Smooth muscle cell (in vitro differentiated cells): Measurements from ENCODE around the gene PIP5K1C. TPM values are rescaled to one million over a fixed set of nuclear protein-coding genes. Genes with fewer than 3 reads are reported as not detected.

Source experiments
- DNase-seq: peaks from one replicate; lab custom pipeline; 2025; ENCODE audit not compliant: unreplicated experiment; lab: John Stamatoyannopoulos, UW
- H2AFZ ChIP-seq: fragments of 200-600 bp; sonication (generic); 2 replicates; pipeline ENCODE4 v1.6.0; 2016; ENCODE audit warnings: antibody characterized with exemption, low read depth, mild to moderate bottlenecking
- H3F3A ChIP-seq: fragments of 200-600 bp; sonication (generic); 2 replicates; pipeline ENCODE4 v1.6.0; 2017; ENCODE audit warnings: antibody characterized with exemption, low read depth
- H3K27ac ChIP-seq: fragments of 200-600 bp; sonication (generic); 2 replicates; pipeline ENCODE4 v1.5.1; 2016; ENCODE audit warnings: low read depth, mild to moderate bottlenecking
- H3K27me3 ChIP-seq: fragments of 200-600 bp; sonication (generic); 2 replicates; pipeline ENCODE4 v1.6.1; 2016; ENCODE audit warnings: low read depth, mild to moderate bottlenecking
- H3K36me3 ChIP-seq: fragments of 200-600 bp; sonication (generic); 2 replicates; pipeline ENCODE4 v1.5.1; 2016; ENCODE audit warnings: low read depth
- H3K4me1 ChIP-seq: fragments of 200-600 bp; sonication (generic); 2 replicates; pipeline ENCODE4 v1.5.1; 2016; ENCODE audit warnings: low read depth
- H3K4me2 ChIP-seq: fragments of 200-600 bp; sonication (generic); 2 replicates; pipeline ENCODE4 v1.6.0; 2016; ENCODE audit warnings: mild to moderate bottlenecking
- H3K4me3 ChIP-seq: fragments of 200-600 bp; sonication (generic); 2 replicates; pipeline ENCODE4 v1.5.1; 2016; ENCODE audit warnings: mild to moderate bottlenecking
- H3K79me2 ChIP-seq: fragments of 200-600 bp; sonication (generic); 2 replicates; pipeline ENCODE4 v1.6.0; 2016; ENCODE audit warnings: low read depth, mild to moderate bottlenecking
- H3K9ac ChIP-seq: fragments of 200-600 bp; sonication (generic); 2 replicates; pipeline ENCODE4 v1.6.0; 2016; ENCODE audit warnings: low read depth
- H3K9me3 ChIP-seq: fragments of 200-600 bp; sonication (generic); replicated peaks from 2 replicates; pipeline ENCODE4 v1.5.1; 2016; ENCODE audit warnings: low read depth
- H4K20me1 ChIP-seq: fragments of 200-600 bp; sonication (generic); 2 replicates; pipeline ENCODE4 v1.6.0; 2016; ENCODE audit warnings: low read depth
- CTCF ChIP-seq: fragments of 200-600 bp; sonication (generic); IDR thresholded peaks from 2 replicates; pipeline ENCODE4 v1.5.1; 2017; ENCODE audit warnings: borderline replicate concordance, mild to moderate bottlenecking, antibody characterized with exemption; ENCODE audit not compliant: insufficient read depth, poor library complexity, severe bottlenecking
- WGBS: methylation state at CpG from one replicate; pipeline ENCODE4 v1.1.7; 2016; ENCODE audit warnings: low lambda C conversion rate; 5-methylcytosine and 5-hydroxymethylcytosine counted together
- polyA plus RNA-seq: library from polyadenylated mRNA; unstranded; fragments of >200 nt; fragmentation: Nextera tagmentation; extraction: Ambion mirVana; gene quantifications from 2 replicates; pipeline ENCODE4 v1.2.1, GENCODE V29; 2016
- total RNA-seq: library from RNA; depleted of rRNA; stranded (reverse); fragments of >200 nt; gene quantifications from 2 replicates; pipeline ENCODE4 v1.2.3, GENCODE V29; 2014

The PIP5K1C gene
- total and polyA plus RNA-seq, 2 experiments from 2014 or later = 13.2 to 27.2 TPM

- WGBS = 82% methylated on average over 8 of the region's 8 CpGs
- Histone ChIP-seq H3K27me3 (no peaks in the 10 kb centered on the region), H3F3A (no peaks in the 10 kb centered on the region), H2AFZ (no peak overlapping the region), H4K20me1 (no peaks in the 10 kb centered on the region), H3K27ac (no peak overlapping the region), H3K9ac (no peak overlapping the region), H3K9me3 (no peaks in the 10 kb centered on the region), H3K36me3 (no peaks in the 10 kb centered on the region), H3K4me2 (no peak overlapping the region), H3K4me3 (no peak overlapping the region), H3K79me2 (no peaks in the 10 kb centered on the region), H3K4me1 (no peaks in the 10 kb centered on the region)
- DNase-seq = no peak
- TF ChIP-seq CTCF = no peak
Observed at GRCh38 chr19:3745363-3746045, 45.2 kb upstream of the PIP5K1C start.

- DNase-seq = no peak
- H3K9me3 ChIP-seq = no peaks in the 10 kb centered on the region
- 90% methylated on average over 2 of the region's 2 CpGs for WGBS
Observed at GRCh38 chr19:3743486-3743885, 43.2 kb upstream of the PIP5K1C start.

GRCh38 chr19:3740431-3740830, 40.2 kb upstream of the PIP5K1C start:
- no peaks in the 10 kb centered on the region for H3K79me2 ChIP-seq
- no peak overlapping the region for H3K4me2 ChIP-seq
- H2AFZ ChIP-seq = no peak overlapping the region
- no peak overlapping the region for H3K4me3 ChIP-seq
- TF ChIP-seq CTCF = no peak
- no peaks in the 10 kb centered on the region for H3K27me3 ChIP-seq
- DNase-seq = no peak
- H3F3A ChIP-seq = no peaks in the 10 kb centered on the region
- no peaks in the 10 kb centered on the region for H3K36me3 ChIP-seq
- no peaks in the 10 kb centered on the region for H4K20me1 ChIP-seq
- H3K9ac ChIP-seq = no peak overlapping the region
- no peaks in the 10 kb centered on the region for H3K9me3 ChIP-seq
- no peak overlapping the region for H3K27ac ChIP-seq
- H3K4me1 ChIP-seq = no peaks in the 10 kb centered on the region
- WGBS = 99% methylated on average over 24 of the region's 24 CpGs

More at GRCh38 chr19:3743486-3743885, 43.2 kb upstream of the PIP5K1C start:
- TF ChIP-seq CTCF = no peak
- Histone ChIP-seq H3K4me1 (no peaks in the 10 kb centered on the region), H2AFZ (no peak overlapping the region), H3K27ac (no peak overlapping the region), H3K4me2 (no peak overlapping the region), H3K79me2 (no peaks in the 10 kb centered on the region), H3F3A (no peaks in the 10 kb centered on the region), H4K20me1 (no peaks in the 10 kb centered on the region), H3K9ac (no peak overlapping the region), H3K27me3 (no peaks in the 10 kb centered on the region), H3K36me3 (no peaks in the 10 kb centered on the region), H3K4me3 (no peak overlapping the region)

- H3K27ac ChIP-seq = no peak overlapping the region
- no peaks in the 10 kb centered on the region for H3K4me1 ChIP-seq
- WGBS = 93% methylated on average over 32 of the region's 32 CpGs
- no peaks in the 10 kb centered on the region for H3K9me3 ChIP-seq
- no peaks in the 10 kb centered on the region for H3K27me3 ChIP-seq
- no peaks in the 10 kb centered on the region for H3K79me2 ChIP-seq
- H2AFZ ChIP-seq = no peak overlapping the region
- H4K20me1 ChIP-seq = no peaks in the 10 kb centered on the region
- TF ChIP-seq CTCF = no peak
- no peak overlapping the region for H3K4me2 ChIP-seq
- H3K36me3 ChIP-seq = no peaks in the 10 kb centered on the region
- no peak overlapping the region for H3K9ac ChIP-seq
- H3K4me3 ChIP-seq = no peak overlapping the region
- H3F3A ChIP-seq = no peaks in the 10 kb centered on the region
- DNase-seq = no peak
Observed at GRCh38 chr19:3738477-3739220, 38.4 kb upstream of the PIP5K1C start.
